ENCODE data around the gene RFPL3. TPM values are rescaled to one million over a fixed set of nuclear protein-coding genes. Genes with fewer than 3 reads are reported as not detected.

The RFPL3 gene
- total and polyA plus RNA-seq, 9 donors, result 0.06 TPM; not detected in 8

GRCh38 chr22:32361257-32361656 lies 3.6 kb downstream of the RFPL3 start:
- Histone ChIP-seq H3K27ac (no peak overlapping the region), H3K36me3 (no peaks in the 10 kb centered on the region), H3K27me3 (no peaks in the 10 kb centered on the region), H3K4me3 (no peak overlapping the region), H3K9me3 (no peaks in the 10 kb centered on the region), H3K4me1 (ENCODE audit: insufficient read depth) (no peaks in the 10 kb centered on the region)
- 66 to 76% (median 66%) methylated on average over 2 of the region's 2 CpGs for WGBS, 3 donors
- no peak for TF ChIP-seq CTCF (IDR thresholded peaks at IDR 0.05)
- TF ChIP-seq POLR2A (IDR thresholded peaks at IDR 0.05), result no peak
- no peak for TF ChIP-seq EP300 (IDR thresholded peaks at IDR 0.05)
- intact Hi-C loops (cut with DNase I), result no loop called here
- no peak for DNase-seq

- Histone ChIP-seq H3K27me3 (no peaks in the 10 kb centered on the region), H3K4me3 (no peak overlapping the region), H3K36me3 (no peaks in the 10 kb centered on the region), H3K9me3 (no peaks in the 10 kb centered on the region), H3K4me1 (ENCODE audit: insufficient read depth) (no peaks in the 10 kb centered on the region), H3K27ac (no peak overlapping the region)
- DNase-seq, result no peak
- intact Hi-C loops (cut with DNase I), result no loop called here
- WGBS, 3 donors, result 64 to 86% (median 70%) methylated on average over 5 of the region's 5 CpGs
- no peak for TF ChIP-seq EP300 (IDR thresholded peaks at IDR 0.05)
- no peak for TF ChIP-seq POLR2A (IDR thresholded peaks at IDR 0.05)
- TF ChIP-seq CTCF (IDR thresholded peaks at IDR 0.05), result no peak
These were observed 6.5 kb downstream of the RFPL3 start for GRCh38 chr22:32364210-32364609.

GRCh38 chr22:32375678-32376450 lies 18.2 kb downstream of the RFPL3 start:
- intact Hi-C loops (cut with DNase I), result no loop called here
- no peaks in the 10 kb centered on the region for H3K4me1 ChIP-seq (ENCODE audit: insufficient read depth)
- H3K9me3 ChIP-seq, result no peaks in the 10 kb centered on the region
- no peaks in the 10 kb centered on the region for H3K27me3 ChIP-seq
- WGBS, 3 donors, result 85 to 88% (median 86%) methylated on average over 7 of the region's 7 CpGs
- TF ChIP-seq CTCF (IDR thresholded peaks at IDR 0.05) (no peak), EP300 (IDR thresholded peaks at IDR 0.05) (no peak), POLR2A (IDR thresholded peaks at IDR 0.05) (no peak)
- no peak overlapping the region for H3K4me3 ChIP-seq
- H3K27ac ChIP-seq, result no peak overlapping the region
- no peak for DNase-seq
- no peaks in the 10 kb centered on the region for H3K36me3 ChIP-seq

GRCh38 chr22:32376681-32377080 lies 19.0 kb downstream of the RFPL3 start:
- no peaks in the 10 kb centered on the region for H3K36me3 ChIP-seq
- no peaks in the 10 kb centered on the region for H3K4me1 ChIP-seq (ENCODE audit: insufficient read depth)
- H3K4me3 ChIP-seq, result no peak overlapping the region
- no peaks in the 10 kb centered on the region for H3K27me3 ChIP-seq
- 65 to 70% (median 69%) methylated on average over 5 of the region's 5 CpGs for WGBS, 3 donors
- no peaks in the 10 kb centered on the region for H3K9me3 ChIP-seq
- no peak overlapping the region for H3K27ac ChIP-seq
- no peak for DNase-seq
- no peak for TF ChIP-seq EP300 (IDR thresholded peaks at IDR 0.05)
- no peak for TF ChIP-seq POLR2A (IDR thresholded peaks at IDR 0.05)
- TF ChIP-seq CTCF (IDR thresholded peaks at IDR 0.05), result no peak
- intact Hi-C loops (cut with DNase I), result no loop called here
